C4-2B (cell line): ENCODE data around the gene TYROBP.

Source experiments
- H3K27ac ChIP-seq: fragments of 450-650 bp; 2 replicates; pipeline ENCODE4 v1.5.1; 2017
- CTCF ChIP-seq: fragments of 450-650 bp; conservative IDR thresholded peaks from 2 replicates; pipeline ENCODE4 v1.5.1; 2017; ENCODE audit warnings: mild to moderate bottlenecking
- ZFX ChIP-seq: fragments of 450-650 bp; IDR thresholded peaks from 2 replicates; pipeline ENCODE4 v1.6.1; 2017

TYROBP gene

GRCh38 chr19:35856546-35857149 is 51.4 kb downstream of the TYROBP start, which contains the start of gene KIRREL2:
KIRREL2 (plus strand) TSS chr19:35856911; CDS start chr19:35857120, 209 bp downstream.
- no peak within 1 kb of the TSS for H3K27ac ChIP-seq
- TF ChIP-seq ZFX (no peak), CTCF (no peak)
